ENCODE data around the gene AIRE.

- TF ChIP-seq CTCF (IDR thresholded peaks at IDR 0.05), result no peak
- TF ChIP-seq POLR2A (IDR thresholded peaks at IDR 0.05), result no peak
These were observed 10.4 kb downstream of the AIRE start for GRCh38 chr21:44296103-44296519.

Data from uterus (tissue), 2 donors.